Fibroblast of villous mesenchyme (primary cell): Measurements from ENCODE around the gene RABGGTA. TPM values are rescaled to one million over a fixed set of nuclear protein-coding genes. Genes with fewer than 3 reads are reported as not detected.

Experiments used
- DNase-seq: peaks from one replicate; pipeline ENCODE4 v3.0.0-alpha.2; 2010; ENCODE audit warnings: low read depth
- H3K4me3 ChIP-seq: 2 replicates; pipeline ENCODE4 v1.5.1; 2011; ENCODE audit warnings: low read depth, mild to moderate bottlenecking, low read length
- total RNA-seq: library from RNA; depleted of rRNA; stranded (reverse); fragments of >200 nt; gene quantifications from 2 replicates; pipeline ENCODE4 v1.2.3, GENCODE V29; 2012
- TF ChIP-seq, protein P1 (sequence below): IDR thresholded peaks from 2 replicates; pipeline ENCODE4 v1.5.1; 2012; ENCODE audit warnings: low read depth, mild to moderate bottlenecking, low read length; ENCODE audit not compliant: insufficient read depth

Gene RABGGTA
- total RNA-seq, 1 donor: 28.1 TPM

DNA sequence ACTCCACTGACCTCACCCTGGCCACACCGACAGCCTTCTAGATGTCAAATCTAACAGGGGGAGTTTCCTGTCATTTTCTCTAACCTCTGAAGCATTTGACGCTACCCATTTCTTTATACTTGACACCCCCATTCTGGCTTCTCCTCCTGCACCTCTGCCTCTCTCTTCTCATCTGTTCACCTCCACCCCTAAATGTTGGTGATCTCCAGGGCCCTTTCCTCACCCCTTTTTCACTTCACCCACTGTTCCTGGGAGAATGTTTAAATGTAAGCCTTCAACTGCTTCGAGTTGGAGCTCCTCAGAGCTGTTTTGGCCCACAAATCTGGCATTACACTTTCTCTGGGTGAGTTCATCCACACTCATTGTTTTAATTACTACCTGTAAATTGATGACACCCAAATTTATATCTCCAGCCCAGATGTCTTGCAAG is 452 bp upstream of the RABGGTA start:
- no peak for DNase-seq
- TF ChIP-seq, protein P1, sequence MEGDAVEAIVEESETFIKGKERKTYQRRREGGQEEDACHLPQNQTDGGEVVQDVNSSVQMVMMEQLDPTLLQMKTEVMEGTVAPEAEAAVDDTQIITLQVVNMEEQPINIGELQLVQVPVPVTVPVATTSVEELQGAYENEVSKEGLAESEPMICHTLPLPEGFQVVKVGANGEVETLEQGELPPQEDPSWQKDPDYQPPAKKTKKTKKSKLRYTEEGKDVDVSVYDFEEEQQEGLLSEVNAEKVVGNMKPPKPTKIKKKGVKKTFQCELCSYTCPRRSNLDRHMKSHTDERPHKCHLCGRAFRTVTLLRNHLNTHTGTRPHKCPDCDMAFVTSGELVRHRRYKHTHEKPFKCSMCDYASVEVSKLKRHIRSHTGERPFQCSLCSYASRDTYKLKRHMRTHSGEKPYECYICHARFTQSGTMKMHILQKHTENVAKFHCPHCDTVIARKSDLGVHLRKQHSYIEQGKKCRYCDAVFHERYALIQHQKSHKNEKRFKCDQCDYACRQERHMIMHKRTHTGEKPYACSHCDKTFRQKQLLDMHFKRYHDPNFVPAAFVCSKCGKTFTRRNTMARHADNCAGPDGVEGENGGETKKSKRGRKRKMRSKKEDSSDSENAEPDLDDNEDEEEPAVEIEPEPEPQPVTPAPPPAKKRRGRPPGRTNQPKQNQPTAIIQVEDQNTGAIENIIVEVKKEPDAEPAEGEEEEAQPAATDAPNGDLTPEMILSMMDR: no peak
- peak overlapping the region; percentile 95 for H3K4me3 ChIP-seq

DNA sequence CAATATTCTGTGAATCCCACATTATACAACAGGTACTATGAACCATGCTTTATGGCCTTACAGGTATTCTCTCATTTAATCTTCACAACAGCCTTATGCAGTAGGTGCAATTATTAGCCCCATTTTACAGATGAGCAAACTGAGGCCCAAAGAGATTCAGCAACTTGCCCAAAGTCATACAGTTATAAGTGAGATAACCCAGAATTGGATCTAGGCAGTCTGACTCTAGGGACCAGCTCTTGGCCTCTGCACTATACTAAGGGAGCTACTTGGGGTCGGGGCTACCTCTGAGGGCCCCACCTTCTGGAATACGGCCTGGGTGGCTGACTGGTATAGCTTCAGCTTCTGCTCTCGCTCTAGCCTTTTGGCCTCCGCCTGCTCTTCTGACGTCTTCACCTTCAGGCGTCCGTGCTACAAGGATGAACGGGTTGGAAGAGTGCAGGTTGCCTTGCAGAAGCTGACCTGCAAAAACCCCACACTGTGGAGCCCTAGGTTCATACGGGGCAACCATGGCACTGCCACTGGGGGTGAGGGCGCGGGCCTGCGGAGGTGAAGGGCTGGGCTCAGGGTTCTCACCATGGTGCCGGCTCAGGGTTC is 762 bp downstream of the RABGGTA start:
- no peak for DNase-seq
- TF ChIP-seq, protein P1: no peak
- H3K4me3 ChIP-seq: peak overlapping the region; percentile 95

DNA sequence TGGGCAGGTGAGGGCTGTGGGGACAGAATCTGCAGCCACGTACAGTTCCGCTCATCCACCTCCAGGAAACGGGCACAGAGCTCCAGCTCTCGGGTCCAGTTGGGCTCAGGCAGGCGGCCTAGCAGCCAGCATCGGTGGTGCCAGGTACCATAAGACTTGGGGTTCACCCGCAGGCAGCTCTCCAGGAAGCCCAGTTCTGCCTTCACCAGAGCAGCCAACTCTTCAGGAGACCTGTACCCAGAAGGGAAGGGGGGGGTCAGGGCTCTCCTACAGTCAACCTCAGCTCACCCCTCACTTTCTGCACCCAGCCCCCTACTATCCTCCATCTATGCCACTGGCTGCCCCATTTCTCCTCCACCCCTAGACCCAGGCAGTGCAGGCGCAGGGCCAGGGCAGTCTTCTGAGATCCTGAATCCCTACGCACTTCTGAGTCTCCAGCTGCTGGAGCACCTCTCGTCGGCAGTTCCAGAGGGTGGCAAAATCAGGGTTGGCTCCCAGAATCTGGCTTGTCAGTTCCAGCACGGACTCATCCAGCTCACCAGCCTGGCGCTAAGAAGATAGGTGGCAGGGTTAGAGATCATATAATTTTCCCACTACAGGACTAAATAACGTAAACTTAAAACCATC is 1.4 kb downstream of the RABGGTA start:
- no peak overlapping the region for H3K4me3 ChIP-seq
- TF ChIP-seq, protein P1: no peak

DNA sequence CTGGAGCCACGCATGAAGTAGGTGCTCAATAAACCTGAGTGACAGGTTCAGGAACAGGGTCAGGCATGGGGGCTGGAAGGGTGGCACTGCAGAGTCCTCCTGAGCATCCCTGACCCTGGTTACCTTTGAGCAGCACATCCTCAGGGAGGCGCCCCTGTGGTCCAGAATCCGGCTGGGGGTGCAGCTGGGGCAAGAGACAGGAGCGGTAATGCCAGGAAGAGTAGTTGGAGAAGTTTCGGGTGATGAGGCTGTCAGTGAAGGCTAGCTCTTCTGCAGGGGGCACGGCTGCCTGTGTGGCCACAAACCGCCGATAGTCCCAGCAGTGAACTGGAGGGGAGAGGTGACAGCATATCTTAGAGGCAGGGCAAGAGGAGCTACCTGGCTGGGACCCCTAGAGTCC is 2.0 kb downstream of the RABGGTA start:
- TF ChIP-seq, protein P1: no peak
- no peak for DNase-seq
- no peak overlapping the region for H3K4me3 ChIP-seq

More for the DNA sequence above, 1.4 kb downstream of the RABGGTA start:
- no peak for DNase-seq

DNA sequence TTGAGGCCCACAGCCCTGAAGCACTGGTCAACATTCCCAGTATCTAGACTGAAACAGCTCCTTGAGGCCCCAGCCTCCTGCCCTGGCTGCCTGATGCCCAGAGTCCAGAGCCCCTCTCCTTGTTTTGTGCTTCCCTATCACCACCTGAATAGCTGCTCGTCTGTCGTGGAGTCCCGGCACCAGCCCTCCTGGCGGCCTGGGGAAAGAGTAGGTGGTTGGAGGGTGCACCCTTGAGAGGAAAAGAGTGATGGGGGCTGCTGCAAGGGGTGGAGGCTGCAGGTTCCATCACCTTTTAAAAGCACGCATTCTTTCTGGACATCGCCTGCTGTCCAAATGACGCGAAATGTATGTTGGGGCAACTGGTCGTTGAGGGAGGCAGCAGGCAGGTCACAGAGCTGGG is 3.2 kb downstream of the RABGGTA start:
- DNase-seq: no peak
- TF ChIP-seq, protein P1: no peak
- H3K4me3 ChIP-seq: no peak overlapping the region

DNA sequence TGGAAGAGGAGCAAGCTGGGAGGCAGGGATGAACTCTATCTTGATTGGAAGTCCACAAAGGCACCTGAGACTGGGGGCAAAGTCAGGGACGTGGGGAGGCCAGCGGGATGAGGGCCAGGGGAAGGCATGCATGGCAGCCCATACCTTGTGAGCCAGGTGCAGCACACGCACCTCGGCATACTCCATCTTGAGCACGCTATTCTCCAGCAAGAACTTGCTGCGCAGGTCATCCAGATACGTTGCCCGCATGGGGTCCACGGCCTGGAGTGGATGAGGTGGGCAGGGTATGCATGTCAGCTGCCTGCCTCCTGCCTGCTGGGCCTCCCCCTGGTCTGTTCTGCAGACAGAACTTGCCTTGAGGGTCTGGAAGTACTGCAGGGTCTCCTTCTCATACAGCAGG is 3.9 kb downstream of the RABGGTA start:
- no peak for DNase-seq
- TF ChIP-seq, protein P1: no peak
- no peak overlapping the region for H3K4me3 ChIP-seq
